LHCN-M2 (cell line): ENCODE data around the gene RB1. TPM values are rescaled to one million over a fixed set of nuclear protein-coding genes. Genes with fewer than 3 reads are reported as not detected.
"Not testable (repeated sequence)": the region's sequence is repeated elsewhere in the genome, so short reads cannot be mapped to it uniquely, and the experiment has no call there.

ENCODE experiments used
- DNase-seq: peaks from one replicate; pipeline ENCODE4 v3.0.0-alpha.2; 2012; ENCODE audit warnings: low read depth
- total RNA-seq: library from RNA; depleted of rRNA; stranded (reverse); fragments of >200 nt; gene quantifications from 2 replicates; pipeline ENCODE4 v1.2.3, GENCODE V29; 2014

Gene RB1
- total RNA-seq, 1 experiment from 2014 or later, result 58.2 TPM

DNA sequence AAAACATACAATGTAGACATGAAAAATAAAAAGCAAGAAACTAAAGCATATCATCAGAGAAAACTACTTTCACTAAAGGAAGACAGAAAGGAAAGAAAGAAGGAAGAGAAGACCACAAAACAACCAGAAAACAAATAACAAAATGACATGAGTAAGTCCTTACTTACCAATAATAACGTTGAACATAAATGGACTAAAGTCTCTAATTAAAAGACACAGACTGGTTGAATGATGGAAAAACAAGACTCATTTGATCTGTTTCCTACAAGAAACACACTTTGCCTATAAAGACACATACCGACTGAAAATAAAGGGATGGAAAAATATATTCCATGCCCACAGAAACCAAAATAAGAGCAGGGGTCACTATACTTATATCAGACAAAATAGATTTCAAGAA lies 46.0 kb downstream of the RB1 start:
- no peak for DNase-seq

DNA sequence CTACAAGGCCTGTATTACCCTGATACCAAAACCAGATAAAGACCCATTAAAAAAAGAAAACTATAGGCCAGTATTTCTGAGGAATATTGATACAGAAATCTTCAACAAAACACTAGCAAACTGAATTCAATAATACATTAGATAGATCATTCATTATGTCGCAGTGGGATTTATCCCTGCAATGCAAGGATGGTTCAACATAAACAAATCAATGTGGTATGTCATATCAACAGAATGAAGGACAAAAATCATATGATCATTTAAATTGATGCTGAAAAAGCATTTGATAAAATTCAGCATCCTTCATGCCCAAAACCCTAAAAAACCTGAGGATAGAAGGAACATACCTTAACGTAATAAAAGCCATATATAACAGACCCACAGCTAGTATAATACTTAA lies 50.0 kb downstream of the RB1 start:
- no peak for DNase-seq

DNA sequence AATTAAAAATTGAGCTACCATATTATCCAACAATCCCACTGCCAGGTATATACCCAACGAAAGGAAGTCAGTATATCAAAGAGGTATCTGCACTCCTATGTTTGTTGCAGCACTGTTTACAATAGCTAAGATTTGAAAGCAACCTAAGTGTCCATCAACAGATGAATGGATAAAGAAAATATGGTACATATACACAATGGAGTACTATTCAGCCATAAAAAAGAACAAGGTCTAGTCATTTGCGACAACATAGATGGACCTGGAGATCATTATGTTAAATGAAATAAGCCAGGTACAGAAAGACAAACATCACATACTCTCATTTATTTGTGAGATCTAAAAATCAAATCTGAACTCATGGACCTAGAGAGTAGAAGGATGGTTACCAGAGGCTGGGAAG lies 52.0 kb downstream of the RB1 start:
- DNase-seq, result not testable (repeated sequence)

DNA sequence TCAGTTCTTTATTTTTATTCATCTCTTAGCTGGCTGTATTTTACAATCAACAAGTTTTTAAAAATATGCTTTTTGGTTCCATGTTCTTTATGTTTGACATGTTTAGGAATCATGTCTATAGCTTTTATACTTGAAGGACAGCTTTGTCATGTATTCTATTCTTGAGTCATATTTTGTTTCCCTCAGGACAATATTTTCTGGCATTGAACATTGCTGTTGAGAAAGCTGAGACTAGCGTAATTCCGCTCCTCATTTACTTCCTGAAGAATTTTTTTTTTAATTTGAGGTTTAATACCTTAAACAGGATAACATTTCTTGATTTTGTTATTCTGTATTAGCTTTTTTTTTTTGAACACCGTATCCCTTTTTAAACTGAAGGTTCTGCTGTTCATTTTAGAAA lies 53.2 kb downstream of the RB1 start:
- DNase-seq, result no peak

DNA sequence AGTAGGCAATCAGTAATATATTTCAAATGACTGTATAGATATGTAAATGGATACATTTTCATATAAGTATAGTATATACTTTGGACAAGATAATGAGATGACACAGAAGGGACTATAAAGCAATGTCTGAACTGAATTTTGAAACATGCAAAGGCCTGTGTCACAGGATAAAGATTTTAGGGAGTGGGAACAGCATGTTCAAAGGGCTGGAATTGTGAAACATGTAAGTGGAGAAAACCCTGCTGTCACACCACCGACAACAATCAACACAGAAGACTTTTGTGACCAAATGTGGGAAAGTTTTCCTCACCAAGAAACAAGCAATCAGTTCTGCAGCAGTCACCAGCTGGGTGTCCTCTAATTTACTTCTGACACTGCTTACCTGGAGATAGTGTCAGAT lies 66.4 kb downstream of the RB1 start:
- peak; percentile 6 for DNase-seq

DNA sequence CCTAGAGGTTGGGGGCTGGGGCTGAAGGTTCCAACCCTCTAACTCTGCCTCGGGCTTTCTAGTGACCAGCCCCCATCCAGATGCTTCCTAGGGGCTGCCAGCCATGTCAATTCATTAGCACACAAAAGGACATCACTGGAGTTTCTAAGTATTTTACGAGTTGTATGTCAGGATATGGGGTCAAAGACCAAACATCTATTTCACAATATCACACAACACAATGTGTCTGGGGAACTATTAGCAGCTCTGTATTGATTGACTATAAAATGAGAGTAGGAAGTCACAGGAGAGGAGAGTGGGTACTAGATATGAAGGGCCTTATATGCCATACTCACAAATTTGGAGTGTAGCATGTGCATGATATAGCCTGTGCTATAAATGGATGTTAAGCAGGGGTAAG lies 67.3 kb downstream of the RB1 start:
- no peak for DNase-seq

DNA sequence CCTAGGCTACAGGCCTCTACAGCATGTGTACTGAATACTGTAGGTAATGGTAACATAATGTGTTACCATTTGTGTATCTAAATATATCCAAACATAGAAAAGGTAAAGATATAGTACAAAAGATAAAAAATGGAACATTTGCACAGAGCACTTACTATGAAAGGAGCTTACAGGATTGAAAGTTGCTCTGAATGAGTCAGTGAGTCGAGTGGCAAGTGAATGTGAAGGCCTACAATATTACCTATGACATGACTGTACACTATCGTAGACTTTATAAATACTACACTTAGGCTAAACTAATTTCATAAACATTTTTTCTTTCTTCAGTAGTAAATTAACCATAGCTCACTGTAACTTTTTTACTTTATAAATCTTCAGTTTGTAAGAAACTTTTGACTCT lies 74.3 kb downstream of the RB1 start:
- no peak for DNase-seq

DNA sequence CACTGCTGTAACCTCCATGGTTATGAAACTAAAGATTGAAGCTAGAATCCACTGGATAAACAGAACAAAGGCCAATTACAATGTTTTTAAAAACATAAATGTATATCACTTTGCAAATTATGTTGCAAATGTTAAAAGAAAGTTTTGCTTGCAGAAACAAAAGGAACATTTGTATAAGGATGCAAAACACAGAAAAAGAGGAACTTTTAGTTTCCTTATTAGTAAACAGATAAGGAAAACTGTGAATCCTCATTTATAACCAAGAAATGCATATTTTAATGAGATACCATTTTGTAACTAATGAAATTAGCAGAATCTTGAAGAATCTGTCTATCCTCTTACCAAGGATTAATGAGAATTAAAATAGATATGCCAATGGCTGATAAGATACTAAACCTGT lies 77.0 kb downstream of the RB1 start:
- DNase-seq, result no peak

DNA sequence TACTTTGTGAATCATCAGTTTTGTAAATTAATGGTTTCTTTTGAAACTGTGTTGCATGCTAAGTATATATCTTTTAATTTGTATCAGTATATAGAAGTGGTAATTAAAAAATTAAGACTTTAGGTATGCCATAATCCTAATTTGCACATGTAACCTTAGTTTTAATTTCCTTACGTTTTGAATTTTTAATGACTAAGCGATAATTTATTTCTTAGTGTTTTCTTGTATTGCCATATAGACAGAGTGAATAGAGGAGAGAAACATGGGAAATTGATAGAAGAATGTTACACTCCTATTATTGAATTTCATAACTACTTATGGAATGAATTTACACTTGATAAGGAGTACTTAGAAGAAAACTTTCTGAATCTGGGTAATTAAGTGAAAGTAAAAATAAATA lies 79.8 kb downstream of the RB1 start:
- no peak for DNase-seq

DNA sequence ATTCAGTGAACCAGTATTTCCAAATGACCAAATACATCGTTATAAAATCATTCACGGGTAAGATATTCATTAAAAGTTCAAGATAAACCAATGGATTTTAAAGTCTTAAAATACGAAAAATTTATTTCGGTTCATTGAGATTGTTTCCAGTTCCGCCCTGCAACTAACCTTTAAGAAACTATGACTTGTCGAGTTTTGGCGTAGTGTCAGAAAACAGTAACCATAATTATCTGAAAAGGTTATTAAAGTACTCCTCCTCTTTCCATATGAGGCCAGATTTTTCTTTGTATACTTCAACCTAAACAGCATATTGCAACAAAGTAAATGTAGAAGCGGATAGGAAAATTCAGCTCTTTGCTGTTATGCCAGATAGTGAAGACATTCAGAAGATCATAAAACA lies 83.3 kb downstream of the RB1 start:
- no peak for DNase-seq

DNA sequence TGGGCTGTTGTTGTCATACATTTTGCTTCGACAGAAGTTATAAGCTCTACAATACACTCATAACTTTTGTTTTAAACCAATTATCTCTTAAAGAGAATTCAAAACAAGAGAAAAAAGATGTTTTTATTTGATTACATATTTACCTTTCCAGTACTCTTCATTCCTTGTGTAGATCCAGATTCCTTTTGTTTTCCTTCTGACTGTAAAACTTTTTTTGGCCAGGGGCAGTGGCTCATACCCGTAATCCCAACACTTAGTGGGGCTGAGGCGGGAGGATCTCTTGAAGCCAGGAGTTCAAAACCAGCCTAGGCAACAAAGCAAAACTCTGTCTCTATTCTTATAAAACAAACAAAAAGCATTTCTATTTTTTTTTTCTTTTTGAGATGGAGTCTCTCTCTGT lies 87.7 kb downstream of the RB1 start:
- no peak for DNase-seq

DNA sequence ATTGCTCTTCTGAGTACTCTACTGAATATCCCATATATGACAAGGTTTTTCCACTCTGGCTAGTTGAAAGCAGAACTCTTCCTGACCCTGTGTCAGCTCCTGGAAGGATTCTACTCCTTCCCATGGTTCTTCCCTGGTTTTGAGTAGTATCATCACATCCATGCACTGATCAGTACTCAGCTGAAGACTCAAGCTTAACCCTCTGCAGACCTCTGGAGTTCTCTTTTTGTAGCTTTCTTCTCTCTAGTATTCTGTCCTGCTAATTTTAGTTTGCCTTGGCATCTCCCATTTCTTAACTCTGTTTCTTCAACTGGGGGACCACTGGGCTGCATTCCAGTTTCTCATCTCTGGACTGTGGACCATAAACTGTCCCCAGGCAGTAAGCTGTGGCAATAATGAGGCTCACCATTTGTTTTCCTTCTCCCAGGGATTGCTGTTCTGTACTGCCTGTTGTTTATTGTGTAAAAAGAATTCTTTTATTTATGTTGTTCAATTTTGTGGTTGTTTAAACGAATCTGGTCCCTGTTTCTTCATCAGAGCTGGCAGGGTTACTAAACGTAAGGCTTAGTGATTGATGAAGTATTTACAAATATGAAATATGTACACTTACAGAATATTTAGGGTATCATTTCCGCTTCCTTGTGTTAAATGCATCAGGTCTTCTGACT lies 89.6 kb downstream of the RB1 start:
- DNase-seq, result no peak

DNA sequence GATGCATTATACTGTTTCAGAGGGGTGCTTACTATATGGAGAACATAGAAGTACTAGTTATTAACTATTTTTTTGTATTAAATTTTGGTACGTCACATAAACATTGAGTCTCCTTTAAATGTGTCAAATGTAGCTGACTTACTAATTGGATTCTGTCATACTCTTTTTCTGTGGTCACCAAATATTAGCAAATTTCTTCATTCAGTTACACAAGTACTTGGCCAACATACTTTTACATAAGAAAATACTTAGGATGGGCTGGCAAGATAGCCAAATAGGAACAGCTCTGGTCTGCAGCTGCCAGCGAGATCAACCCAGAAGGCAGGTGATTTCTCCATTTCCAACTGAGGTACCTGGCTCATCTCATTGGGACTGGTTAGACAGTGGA lies 90.1 kb downstream of the RB1 start:
- no peak for DNase-seq

DNA sequence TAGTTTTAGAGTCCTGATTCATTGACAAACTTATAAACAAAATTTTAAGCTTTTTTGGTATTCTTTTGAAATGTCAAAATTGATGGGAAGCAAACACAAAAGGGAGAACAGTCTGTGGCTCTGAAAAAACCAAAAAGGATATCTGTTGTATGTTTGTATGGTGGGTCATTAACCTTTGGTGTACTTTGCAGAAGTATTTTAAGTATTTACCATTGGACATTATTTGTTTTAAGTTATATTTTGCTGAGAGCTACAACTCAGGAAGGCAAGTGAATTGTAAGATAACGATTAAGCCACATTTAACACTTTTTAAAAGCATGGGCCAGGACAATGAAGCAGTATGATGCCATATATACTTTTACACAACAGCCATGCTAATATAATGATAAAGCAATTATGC lies 94.2 kb downstream of the RB1 start:
- DNase-seq, result no peak

DNA sequence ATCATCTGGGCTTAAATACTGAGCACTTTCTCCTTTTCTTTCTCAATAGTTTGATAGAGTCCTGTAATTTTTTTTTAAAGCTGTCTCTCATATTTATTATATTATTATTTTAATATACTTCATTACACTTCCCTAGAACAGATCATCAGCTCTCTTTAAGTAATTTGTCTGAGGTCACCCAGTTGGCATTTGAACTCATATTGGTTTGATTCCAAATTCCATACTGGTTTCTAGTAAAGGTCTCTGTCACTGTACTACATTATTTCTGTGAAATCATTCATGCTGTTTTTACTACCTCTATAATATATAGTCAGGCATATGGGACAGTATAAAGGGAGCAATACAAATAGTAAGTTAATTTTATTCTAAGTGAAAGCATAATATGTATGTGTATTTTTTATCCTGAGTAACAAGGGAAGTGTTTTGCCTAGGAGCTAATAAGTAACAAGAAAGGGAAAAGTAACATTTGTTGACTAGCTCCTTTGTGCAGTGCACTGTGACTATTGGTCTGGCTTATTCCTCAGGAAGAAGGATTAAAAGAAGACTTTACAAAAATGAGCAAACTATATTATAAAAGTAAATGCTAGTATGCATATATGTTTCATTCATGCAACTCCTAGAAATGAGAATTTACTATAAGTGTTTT lies 95.0 kb downstream of the RB1 start:
- DNase-seq, result peak; percentile 24

DNA sequence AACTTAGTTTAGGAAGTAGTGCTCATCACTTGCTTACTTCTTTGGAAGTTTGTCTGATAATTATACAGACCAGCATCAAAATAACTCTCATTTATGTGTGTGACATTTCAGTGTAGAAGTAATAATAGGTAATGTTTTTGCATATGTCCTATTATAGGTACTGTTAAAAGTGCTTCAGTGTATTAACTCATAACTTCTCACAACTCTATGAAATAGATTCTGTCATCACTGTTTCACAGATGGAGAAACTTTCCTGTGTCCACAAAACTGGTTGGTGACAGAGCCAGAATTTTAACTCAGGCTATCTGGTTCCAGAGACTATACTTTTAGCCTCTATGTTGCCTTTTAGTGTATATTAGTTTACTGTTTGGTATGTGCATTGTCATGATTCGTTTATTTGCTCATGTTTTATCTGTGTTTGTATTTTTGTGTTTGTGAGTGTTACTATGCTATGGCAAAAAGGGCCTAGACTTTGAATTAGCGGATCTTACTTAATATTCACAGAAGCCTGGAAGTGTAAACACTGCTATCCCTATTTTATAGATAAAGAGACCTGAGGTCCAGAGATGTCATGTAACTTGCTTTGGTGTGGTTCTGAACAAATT lies 96.6 kb downstream of the RB1 start:
- DNase-seq, result no peak

DNA sequence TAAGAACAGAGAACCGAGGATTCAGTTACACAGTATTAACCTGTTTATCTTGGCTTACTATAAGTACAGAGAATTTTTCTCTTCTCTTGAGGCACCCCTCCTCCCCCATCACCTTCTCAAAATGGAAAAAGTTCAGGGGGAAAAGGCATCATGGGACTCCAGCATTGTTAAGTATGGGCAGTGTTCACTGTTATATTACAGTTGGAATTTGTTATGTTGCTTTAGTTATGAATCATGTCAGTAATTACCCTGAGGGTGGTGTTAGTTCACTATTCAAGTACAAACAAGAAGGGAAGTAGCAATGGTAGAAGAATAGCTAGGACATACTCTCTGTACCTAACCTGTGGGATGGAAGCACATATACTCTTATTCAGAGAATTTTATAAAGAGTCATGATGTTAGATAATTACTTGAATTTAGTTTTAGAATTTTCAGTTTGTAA lies 97.3 kb downstream of the RB1 start:
- peak; percentile 78 for DNase-seq

DNA sequence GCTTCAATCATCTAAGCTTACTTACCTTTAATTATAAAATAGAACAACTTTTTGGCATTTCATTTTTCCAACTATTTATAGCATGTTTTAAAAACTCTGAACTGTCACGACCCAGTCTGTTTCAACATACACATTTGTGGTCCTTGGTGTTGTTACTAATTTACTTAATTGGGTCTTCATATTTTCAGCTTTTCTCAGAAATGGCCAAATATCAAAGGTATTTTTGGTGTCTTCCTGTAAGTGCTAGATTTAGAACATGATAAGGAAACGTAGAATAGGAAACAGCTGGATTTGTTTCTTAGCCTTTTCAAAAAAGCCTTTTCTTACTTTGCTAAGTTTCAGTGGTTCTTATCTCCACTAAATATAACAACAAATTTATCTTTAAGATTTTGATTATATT lies 97.9 kb downstream of the RB1 start:
- DNase-seq, result no peak

DNA sequence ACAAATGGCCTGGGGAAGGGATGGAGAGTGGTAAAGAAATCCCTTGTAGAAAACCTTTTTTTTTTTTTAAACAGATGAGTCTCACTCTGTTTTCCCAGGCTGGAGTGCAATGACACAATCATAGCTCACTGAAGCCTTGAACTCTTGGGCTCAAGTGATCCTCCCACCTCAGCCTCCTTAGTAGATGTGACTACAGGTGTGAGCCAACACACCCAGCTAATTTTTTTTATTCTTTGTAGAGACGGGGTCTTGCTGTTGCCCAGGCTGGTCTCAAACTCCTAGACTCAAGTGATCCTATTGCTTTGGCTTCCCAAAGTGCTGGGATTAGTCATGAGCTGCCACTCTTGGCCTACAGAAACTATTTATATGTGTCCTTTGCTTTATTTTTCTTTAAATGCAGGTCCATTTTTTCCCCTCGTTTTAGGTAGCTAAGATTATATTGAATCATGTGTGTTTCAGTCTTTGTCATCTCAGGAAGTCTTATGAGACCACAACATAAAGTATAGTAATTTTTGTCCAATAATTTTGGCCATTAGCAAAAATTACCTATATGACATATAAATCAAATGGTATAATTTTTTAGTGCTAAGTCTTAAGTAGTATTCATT lies 98.9 kb downstream of the RB1 start:
- DNase-seq, result no peak

DNA sequence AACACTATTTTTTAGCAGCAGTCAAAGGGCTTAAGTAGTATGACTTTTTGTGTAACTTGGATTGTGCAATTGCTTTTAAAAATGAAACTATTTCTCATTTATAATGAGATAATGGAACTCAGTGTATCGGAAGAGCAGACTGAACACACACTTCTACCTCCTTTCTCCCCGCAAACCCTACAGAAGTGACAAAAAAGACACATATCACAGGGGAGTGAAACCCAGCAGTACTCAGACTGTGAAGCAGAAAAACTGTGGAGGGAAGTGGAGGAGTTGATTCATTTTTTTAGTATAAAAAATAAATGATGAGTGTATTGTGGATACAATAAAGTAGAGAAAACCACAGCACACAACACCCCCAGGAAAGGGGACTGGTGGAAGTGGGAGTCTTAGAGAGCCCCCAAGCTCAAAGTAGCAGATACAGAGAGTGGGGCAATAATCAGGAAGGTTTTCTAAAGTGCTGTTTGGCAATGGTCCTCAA lies 99.6 kb downstream of the RB1 start:
- no peak for DNase-seq

DNA sequence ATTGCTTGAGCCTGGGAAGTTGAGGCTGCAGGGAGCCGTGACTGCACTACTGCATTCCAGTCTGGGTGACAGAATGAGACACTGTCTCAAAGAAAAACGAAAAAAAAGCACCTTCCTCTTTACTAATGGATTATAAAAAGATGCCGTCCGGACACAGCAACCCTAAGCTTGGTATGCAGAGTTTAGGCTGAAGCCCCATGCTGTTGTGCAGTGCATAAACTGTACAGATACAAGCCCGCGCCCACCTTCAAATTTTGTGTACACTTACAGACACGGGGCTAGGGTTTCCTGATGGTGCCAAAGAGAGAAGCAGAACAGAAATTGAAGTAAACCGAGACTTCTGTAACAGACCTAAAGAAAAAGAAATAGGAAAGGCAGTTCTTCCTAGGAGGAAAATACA lies 100.4 kb downstream of the RB1 start:
- DNase-seq, result no peak

DNA sequence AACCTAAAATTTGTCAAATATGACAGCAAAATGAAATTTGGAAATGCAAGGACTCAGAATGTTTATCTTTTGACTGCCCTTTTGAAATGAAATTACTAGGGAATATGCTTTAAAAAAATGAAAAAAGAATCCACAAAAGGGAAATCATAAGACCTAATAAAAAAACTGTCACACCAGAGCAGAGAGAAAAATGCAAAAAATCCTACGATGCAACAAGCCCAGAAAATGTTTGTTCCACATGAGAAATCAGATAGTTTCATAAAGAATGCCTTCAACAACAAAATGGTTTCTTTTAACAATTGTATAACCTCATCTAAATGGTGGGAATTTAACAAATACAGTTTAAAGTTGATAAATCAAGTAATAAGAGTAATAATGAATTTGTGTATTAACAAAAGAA lies 101.4 kb downstream of the RB1 start:
- no peak for DNase-seq

DNA sequence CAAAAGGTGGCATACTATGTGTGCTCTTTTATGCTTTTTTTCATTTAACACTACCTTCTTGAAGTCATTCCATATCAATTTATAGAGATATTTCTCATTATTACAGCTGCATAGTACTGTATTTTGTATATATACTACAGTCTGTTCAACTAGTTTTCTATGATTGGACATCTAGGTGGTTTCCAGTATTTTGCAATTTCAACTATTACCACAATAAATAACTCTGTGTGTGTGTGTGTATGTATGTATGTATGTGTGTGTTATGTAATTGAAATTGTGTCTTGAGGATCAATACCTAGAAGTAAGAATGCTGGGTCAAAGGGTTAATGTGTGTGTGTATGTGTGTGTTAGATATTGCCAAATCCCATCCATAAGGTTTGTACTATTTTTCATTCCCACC lies 102.3 kb downstream of the RB1 start:
- DNase-seq, result no peak
